GM18861 (cell line): Measurements from ENCODE around the gene SSTR5.
"Not testable (repeated sequence)": the region's sequence is repeated elsewhere in the genome, so short reads cannot be mapped to it uniquely, and the experiment has no call there.

ENCODE experiments used
- ATAC-seq: cut with Tn5 transposase; IDR thresholded peaks from one replicate; pipeline ENCODE4 v1.9.1; 2021; ENCODE audit not compliant: unreplicated experiment

The SSTR5 gene

DNA sequence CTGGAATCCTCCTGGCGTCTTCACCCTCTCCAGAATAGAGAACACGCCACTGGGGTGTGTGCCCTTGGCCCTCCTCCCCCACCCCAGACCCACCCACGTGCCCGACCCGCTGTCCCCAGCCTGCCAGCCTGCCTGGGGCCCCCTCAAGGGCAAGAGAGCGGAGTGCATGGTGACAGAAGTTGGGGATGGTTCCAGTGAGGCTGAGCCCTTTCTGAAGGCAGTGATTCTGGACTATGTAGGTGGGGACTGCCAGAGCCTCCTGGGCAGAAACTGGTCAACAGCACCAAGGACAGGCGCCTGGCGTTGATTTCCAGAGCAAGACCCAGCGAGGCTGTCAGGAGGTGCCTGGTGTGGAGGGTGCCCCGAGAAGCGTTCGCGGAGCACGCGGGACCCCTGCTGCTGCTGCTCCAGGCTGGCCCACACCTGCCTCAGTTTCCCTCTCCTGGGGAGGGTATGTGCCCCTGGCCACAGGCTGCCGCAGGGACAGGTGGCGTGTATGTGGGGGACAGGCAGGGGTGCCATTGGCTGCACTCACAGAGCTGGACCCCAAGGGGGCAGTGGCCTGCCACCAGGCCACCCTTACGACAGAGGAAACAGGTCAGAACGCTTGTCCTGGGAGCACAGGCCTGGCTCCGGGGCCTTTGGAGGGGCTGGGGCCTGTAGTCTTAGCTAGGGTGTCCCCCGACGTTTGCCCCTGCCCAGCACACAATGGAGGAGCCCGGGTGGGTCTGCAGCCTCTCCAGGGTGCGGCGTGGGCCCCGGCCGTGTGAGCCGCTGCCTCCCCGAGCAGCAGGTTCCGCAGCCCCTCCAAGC, 1.2 kb downstream of the SSTR5 start:
- ATAC-seq: no peak

DNA sequence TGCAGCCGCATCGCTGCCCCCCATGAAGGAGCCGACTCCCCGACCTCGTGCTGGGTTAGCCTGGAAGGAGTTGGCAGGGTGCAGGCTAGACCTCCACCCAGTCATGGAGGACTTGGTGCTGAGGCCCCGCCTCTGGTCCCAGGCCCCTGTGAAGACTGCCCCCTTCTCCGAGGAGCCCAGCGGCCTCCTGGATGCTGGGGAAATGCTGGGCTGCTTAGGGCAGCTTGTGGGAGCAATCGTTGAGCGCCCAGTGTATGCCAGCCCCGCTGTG, 1.8 kb downstream of the SSTR5 start:
- ATAC-seq: no peak

- no peak for ATAC-seq
Measured at GRCh38 chr16:1075546-1075945, 3.0 kb downstream of the SSTR5 start.

DNA sequence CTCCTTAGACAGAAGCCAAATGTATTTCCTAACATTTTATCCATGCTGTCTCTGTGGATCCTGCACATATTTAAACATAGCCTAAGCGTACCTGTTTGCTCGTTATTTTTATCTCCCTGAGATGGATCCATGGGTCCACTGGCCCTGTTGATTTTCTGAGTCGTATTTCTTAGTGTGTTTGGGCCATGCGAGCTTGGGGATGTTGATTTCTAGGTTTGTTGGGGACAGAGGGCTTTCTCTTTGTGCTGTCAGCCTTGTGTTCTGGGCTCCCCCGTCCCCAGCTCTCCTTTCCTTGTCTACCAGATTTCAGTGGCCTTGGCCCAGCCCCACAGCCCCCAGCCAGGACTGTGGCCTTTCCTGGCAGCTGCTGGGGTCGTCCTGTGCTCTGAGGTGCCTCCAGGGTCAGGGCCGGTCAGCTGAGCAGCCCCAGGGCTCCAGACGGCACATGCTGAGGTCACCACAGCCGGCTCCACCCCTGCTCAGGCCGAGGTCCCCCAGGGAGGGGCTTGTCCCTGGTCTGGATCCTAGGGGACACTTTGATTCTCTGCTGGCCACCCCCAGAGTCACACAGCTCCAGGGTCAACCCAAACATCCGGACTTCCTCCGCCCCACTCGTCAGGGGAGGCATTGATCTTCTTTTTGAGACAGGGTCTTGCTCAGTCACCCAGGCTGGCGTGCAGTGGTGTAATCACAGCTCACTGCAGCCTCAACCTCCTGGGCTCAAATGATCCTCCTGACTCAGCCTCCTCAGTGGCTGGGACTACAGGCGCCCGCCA, 4.4 kb downstream of the SSTR5 start:
- ATAC-seq: no peak

- no peak for ATAC-seq
Measured at GRCh38 chr16:1077877-1078578, 5.5 kb downstream of the SSTR5 start.

DNA sequence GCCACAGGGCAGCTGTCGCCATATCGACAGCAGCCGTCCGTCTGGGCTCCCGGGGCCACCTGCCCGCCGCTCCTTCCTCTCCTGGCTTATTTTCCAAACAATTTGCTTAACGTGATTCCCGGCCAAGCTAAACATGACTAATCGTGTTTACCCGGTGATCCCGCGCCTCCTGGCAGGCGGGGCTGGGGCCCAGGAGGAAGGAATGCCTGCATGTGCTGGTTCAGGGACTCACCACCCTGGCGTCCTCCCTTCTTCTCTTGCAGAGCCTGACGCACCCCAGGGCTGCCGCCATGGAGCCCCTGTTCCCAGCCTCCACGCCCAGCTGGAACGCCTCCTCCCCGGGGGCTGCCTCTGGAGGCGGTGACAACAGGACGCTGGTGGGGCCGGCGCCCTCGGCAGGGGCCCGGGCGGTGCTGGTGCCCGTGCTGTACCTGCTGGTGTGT, 6.1 kb downstream of the SSTR5 start:
- ATAC-seq: no peak

- ATAC-seq: no peak
Measured at GRCh38 chr16:1079341-1079740, 6.8 kb downstream of the SSTR5 start.

DNA sequence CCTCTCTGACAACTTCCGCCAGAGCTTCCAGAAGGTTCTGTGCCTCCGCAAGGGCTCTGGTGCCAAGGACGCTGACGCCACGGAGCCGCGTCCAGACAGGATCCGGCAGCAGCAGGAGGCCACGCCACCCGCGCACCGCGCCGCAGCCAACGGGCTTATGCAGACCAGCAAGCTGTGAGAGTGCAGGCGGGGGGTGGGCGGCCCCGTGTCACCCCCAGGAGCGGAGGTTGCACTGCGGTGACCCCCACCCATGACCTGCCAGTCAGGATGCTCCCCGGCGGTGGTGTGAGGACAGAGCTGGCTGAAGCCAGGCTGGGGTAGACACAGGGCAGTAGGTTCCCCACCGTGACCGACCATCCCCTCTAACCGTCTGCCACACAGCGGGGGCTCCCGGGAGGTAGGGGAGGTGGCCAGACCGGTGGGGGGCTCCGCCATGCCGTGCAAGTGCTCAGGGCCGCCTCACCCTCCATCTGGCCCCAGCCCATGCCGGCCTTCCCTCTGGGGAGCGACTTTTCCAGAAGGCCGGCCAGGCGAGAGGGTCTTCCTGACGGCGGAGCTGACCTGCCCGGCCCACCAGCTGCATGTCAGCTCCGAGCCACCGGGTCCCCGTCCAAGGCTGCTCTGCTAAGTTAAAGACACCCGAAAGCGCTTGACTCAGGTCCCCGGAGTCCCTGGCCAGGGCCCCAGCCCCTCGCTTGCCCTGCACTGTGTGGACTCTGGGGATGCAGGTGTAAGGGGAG, 7.4 kb downstream of the SSTR5 start:
- no peak for ATAC-seq

GRCh38 chr16:1080801-1081733, 8.5 kb downstream of the SSTR5 start:
- no peak for ATAC-seq

GRCh38 chr16:1081734-1082265, 9.3 kb downstream of the SSTR5 start:
- ATAC-seq: no peak

DNA sequence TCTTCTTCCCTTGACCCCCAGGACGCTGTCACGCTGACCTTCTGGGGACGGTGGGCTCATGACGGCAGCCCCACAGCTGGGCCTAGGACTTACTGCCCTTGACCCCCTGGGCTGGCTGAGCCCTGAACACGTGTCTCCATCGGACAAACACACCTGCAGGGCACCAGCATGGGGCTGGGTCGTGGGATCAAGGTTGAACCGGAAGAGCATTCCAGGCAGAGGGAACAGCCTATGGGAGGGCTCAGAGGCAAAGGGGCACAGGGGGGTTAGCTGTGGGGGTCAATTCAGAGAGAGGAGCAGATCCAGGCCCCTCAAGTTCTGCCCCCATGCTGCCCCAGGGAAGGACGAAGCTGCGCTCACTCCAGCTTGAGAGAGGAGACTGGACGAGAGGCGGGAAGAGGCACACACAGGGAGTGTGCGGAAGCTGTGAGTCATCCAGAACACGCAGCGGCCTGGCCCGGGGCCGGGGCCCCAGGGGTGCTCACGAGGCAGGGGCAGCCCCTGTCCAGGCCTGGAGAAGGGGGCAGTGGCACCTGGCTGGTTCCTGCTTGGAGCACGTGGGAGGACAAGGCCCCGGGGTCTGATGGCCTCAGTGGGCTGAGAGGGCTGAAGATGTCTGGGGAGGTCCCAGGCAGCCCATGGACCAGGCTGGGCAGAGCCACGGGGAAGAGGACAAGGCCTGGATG, 9.9 kb downstream of the SSTR5 start:
- ATAC-seq: no peak

DNA sequence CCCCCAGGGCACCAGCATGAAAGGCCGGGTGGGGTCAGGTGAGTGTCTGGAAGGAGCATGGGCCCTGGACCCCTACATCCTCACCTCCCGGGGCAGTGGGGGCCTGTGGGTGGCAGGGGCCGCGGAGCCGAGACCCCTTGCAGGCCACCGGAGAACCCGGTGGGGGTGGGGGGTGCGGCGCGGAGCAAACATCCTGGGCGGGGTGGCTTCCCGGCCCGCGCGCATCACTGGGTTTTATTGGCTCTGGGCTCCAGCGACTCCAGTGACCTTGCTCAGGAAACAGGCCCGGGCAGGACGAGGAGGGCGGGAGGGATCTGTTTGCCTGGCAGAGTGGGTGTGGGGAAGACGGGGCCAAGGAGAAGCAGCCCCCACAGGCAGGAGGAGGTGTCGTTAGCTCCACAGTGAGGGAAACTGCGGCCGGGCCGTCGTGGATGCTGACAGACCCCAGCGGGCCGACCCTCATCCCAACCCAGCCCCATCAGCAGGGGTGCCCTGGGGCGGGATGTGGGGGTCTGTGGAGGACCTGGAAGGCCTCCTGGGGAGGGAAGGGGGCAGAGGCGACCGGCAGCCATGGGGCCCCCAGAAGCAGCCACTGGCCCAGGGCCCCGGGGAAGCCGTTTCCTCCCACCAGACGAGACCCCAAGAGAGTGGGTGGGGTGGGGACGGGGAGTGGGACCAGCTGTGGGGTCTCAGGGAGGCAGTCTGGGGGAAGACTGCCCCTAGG, 10.6 kb downstream of the SSTR5 start:
- no peak for ATAC-seq

- ATAC-seq: no peak
Measured at GRCh38 chr16:1084971-1085370, 12.4 kb downstream of the SSTR5 start.

- ATAC-seq: not testable (repeated sequence)
Measured at GRCh38 chr16:1086443-1086842, 13.9 kb downstream of the SSTR5 start.

- no peak for ATAC-seq
Measured at GRCh38 chr16:1088295-1089170, 16.0 kb downstream of the SSTR5 start.

DNA sequence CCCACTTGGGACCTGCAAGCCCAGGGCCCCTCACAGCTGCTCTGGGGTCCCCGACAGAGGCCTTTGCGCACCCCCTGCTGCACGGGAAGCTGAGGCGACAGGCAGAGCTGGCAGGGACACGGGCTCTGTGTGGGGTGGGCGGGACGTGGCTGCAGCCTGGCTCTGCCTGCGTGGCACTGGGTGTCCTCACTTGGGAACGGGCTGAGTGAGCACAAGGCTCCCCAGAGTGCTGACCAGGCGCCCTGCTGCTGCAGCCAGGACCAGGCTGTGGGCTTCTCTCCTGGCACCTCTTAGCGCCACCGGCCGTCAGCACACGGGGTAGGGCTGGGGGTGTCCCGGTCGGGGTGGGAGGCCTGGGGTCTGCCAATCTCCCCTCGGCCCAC, 16.9 kb downstream of the SSTR5 start:
- no peak for ATAC-seq

- ATAC-seq: no peak
Measured at GRCh38 chr16:1089822-1090619, 17.5 kb downstream of the SSTR5 start.
